Natural killer cell (primary cell): ENCODE data around the gene TENM4. TPM values are rescaled to one million over a fixed set of nuclear protein-coding genes. Genes with fewer than 3 reads are reported as not detected.

ENCODE experiments used
- ATAC-seq, 3 donors: fragments of 150-1000 bp in 2 of 3; fragments of 200-7000 bp in 1 of 3; cut with Tn5 transposase; 1 replicate in 1 of 3; 2 replicates in 2 of 3; pipeline ENCODE4 v1.10.0; 2021; ENCODE audit warnings: mild to moderate bottlenecking in 2 of 3, moderate library complexity in 2 of 3
- DNase-seq, 2 donors: peaks; one replicate each; pipeline versions ENCODE4 v3.0.0 to v3.0.0-alpha.2; 2013 to 2021; ENCODE audit warnings: mixed read lengths in 1 of 2
- H3K27ac ChIP-seq: one replicate; pipeline ENCODE4 v1.5.1; 2013; ENCODE audit warnings: mild to moderate bottlenecking, low read length
- H3K27me3 ChIP-seq: one replicate; pipeline ENCODE4 v1.6.1; 2013; ENCODE audit warnings: low read length; ENCODE audit not compliant: control insufficient read depth, insufficient read depth
- H3K36me3 ChIP-seq: one replicate; pipeline ENCODE4 v1.6.1; 2013; ENCODE audit warnings: low read length; ENCODE audit not compliant: control insufficient read depth, insufficient read depth
- H3K4me1 ChIP-seq: one replicate; pipeline ENCODE4 v1.6.1; 2013; ENCODE audit warnings: low read length; ENCODE audit not compliant: control insufficient read depth, insufficient read depth
- H3K4me3 ChIP-seq: one replicate; pipeline ENCODE4 v1.5.1; 2013; ENCODE audit warnings: low read length
- H3K9me3 ChIP-seq: one replicate; pipeline ENCODE4 v1.6.1; 2013; ENCODE audit warnings: low read length; ENCODE audit not compliant: control insufficient read depth, insufficient read depth
- H3K27ac Mint-ChIP-seq, 2 donors: one replicate each; pipeline ENCODE4 v1.8.0; 2022; ENCODE audit warnings: mild to moderate bottlenecking in 2 of 2, mixed read lengths in 2 of 2, moderate library complexity in 1 of 2
- H3K27me3 Mint-ChIP-seq, 2 donors: one replicate each; pipeline ENCODE4 v1.8.0; 2022; ENCODE audit warnings: low read depth in 2 of 2, mixed read lengths in 2 of 2
- H3K36me3 Mint-ChIP-seq: one replicate; pipeline ENCODE4 v1.8.0; 2022; ENCODE audit warnings: mixed read lengths
- H3K4me1 Mint-ChIP-seq, 2 donors: one replicate each; pipeline ENCODE4 v1.8.0; 2022; ENCODE audit warnings: mixed read lengths in 2 of 2
- H3K4me3 Mint-ChIP-seq: one replicate; pipeline ENCODE4 v1.8.0; 2022; ENCODE audit warnings: mild to moderate bottlenecking, moderate library complexity, mixed read lengths
- H3K9me3 Mint-ChIP-seq, 2 donors: one replicate each; pipeline ENCODE4 v1.8.0; 2022; ENCODE audit warnings: mixed read lengths in 2 of 2
- WGBS: methylation state at CpG from one replicate; pipeline ENCODE4 v1.1.7; 2013; ENCODE audit warnings: missing lambda C conversion rate; ENCODE audit not compliant: insufficient coverage; 5-methylcytosine and 5-hydroxymethylcytosine counted together
- intact Hi-C: fragments of 100-400 bp; cut with micrococcal nuclease; formaldehyde crosslinking; loops from one replicate; pipeline ENCODE4 v1.14.2; 2022
- total RNA-seq, 4 donors: library from RNA; stranded (reverse); fragments of 120-200 nt in 1 of 4; gene quantifications; one replicate each; pipeline versions ENCODE4 v1.2.3 to v1.2.4, GENCODE V29; 2013 to 2022
- TF ChIP-seq, protein P1 (sequence below): fragments of 200-600 bp; IDR thresholded peaks from one replicate; pipeline ENCODE4 v1.8.0; 2022; ENCODE audit warnings: antibody characterized with exemption

TENM4 gene
- total RNA-seq, 3 donors from 2014 or later (not counting 1 experiment from before 2014, with no cell fraction given), result 0.63 to 0.75 TPM; not detected in 1

- ATAC-seq (no peak), DNase-seq (no peak)
- Mint-ChIP-seq H3K36me3 (no peaks in the 10 kb centered on the region), H3K27me3 (no peaks in the 10 kb centered on the region), H3K9me3 (no peaks in the 10 kb centered on the region), H3K4me3 (no peak overlapping the region), H3K27ac (no peak overlapping the region), H3K4me1 (no peaks in the 10 kb centered on the region)
- Histone ChIP-seq H3K27ac (no peak overlapping the region), H3K36me3 (no peaks in the 10 kb centered on the region), H3K27me3 (no peaks in the 10 kb centered on the region), H3K4me1 (no peaks in the 10 kb centered on the region), H3K4me3 (no peak overlapping the region), H3K9me3 (no peaks in the 10 kb centered on the region)
- intact Hi-C loops, result no loop called here
- TF ChIP-seq, protein P1, sequence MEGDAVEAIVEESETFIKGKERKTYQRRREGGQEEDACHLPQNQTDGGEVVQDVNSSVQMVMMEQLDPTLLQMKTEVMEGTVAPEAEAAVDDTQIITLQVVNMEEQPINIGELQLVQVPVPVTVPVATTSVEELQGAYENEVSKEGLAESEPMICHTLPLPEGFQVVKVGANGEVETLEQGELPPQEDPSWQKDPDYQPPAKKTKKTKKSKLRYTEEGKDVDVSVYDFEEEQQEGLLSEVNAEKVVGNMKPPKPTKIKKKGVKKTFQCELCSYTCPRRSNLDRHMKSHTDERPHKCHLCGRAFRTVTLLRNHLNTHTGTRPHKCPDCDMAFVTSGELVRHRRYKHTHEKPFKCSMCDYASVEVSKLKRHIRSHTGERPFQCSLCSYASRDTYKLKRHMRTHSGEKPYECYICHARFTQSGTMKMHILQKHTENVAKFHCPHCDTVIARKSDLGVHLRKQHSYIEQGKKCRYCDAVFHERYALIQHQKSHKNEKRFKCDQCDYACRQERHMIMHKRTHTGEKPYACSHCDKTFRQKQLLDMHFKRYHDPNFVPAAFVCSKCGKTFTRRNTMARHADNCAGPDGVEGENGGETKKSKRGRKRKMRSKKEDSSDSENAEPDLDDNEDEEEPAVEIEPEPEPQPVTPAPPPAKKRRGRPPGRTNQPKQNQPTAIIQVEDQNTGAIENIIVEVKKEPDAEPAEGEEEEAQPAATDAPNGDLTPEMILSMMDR, result no peak
- WGBS, result 96% methylated on average over 3 of the region's 3 CpGs
Measured at GRCh38 chr11:78772186-78772585, 668.6 kb downstream of the TENM4 start.

DNA sequence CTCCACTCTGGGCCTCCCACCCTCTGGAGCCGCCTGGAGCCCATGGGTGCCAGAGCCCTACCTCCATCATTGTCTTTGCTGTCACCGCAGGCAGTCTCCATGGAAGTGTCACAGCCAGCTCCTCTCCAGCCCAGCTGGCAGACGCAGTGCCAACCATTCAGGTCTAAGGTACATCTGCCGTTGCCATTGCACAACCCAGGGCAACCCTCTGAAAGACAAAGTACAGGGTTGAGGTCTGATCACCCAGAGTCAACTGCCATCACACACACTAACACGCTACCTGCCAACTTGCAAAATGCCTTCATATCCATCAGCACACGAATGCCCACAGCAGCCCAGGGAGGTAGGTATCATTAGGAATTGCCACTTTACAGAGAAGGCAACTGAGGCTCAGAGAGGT, 669.9 kb downstream of the TENM4 start:
- intact Hi-C loops, result no loop called here
- H3K27ac Mint-ChIP-seq, result no peak overlapping the region
- no peak for ATAC-seq
- Histone ChIP-seq H3K4me1 (no peaks in the 10 kb centered on the region), H3K36me3 (no peaks in the 10 kb centered on the region), H3K27me3 (no peaks in the 10 kb centered on the region), H3K27ac (no peak overlapping the region), H3K9me3 (no peaks in the 10 kb centered on the region), H3K4me3 (no peak overlapping the region)
- TF ChIP-seq, protein P1, result no peak
- H3K4me1 Mint-ChIP-seq, result no peaks in the 10 kb centered on the region
- H3K4me3 Mint-ChIP-seq, result no peak overlapping the region
- H3K36me3 Mint-ChIP-seq, result no peaks in the 10 kb centered on the region
- no peaks in the 10 kb centered on the region for H3K9me3 Mint-ChIP-seq
- DNase-seq, result no peak
- 86% methylated on average over 6 of the region's 6 CpGs for WGBS
- no peaks in the 10 kb centered on the region for H3K27me3 Mint-ChIP-seq

DNA sequence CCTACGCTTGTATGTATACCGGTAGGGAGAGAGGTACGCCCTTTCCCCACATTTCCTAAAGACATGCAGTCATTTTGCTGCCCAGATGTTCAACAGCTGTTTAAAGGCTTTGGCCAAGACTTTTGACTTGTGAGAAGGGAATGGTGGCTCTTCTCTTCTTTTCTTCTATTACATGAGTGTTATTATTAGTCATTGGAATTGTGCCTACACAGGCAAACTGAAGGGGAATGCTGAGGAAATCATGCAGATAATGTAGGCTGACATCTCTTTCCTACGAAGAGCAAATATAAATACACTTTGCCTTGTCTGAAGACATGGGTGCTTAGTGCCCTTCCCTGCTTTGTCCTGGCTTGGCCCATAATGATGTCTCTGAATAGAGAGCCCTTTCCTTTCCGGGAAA, 671.9 kb downstream of the TENM4 start:
- no peak for ATAC-seq
- Mint-ChIP-seq H3K27ac (no peak overlapping the region), H3K36me3 (no peaks in the 10 kb centered on the region), H3K4me3 (no peak overlapping the region), H3K9me3 (no peaks in the 10 kb centered on the region), H3K4me1 (no peaks in the 10 kb centered on the region), H3K27me3 (peaks cover 0 to 3% of the 10 kb centered on the region in 2 donors)
- no peak overlapping the region for H3K4me3 ChIP-seq
- DNase-seq, result no peak
- no peaks in the 10 kb centered on the region for H3K36me3 ChIP-seq
- WGBS, result 94% methylated on average over 5 of the region's 5 CpGs
- intact Hi-C loops, result no loop called here
- TF ChIP-seq, protein P1, result no peak
- H3K9me3 ChIP-seq, result no peaks in the 10 kb centered on the region
- no peaks in the 10 kb centered on the region for H3K4me1 ChIP-seq
- H3K27ac ChIP-seq, result no peak overlapping the region
- H3K27me3 ChIP-seq, result no peaks in the 10 kb centered on the region

DNA sequence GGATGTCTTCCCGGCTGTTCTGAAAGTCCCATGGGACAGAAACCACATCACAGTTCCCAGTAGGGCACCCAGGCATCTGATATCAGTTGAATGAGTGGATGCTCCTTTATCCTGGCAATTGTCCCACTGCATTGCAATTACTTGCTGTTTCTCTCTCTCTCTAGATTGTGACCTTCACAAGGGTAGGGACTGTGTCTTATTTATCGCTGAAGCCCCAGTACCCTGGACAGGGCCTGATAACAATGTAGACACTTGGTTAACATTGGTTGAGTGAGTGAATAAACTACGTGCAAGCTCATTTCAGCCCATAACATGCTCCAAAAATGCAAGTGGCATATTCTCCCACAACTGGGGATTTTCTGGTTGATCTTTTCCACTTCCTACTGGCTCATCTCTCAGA, 672.5 kb downstream of the TENM4 start:
- 98% methylated on average over 3 of the region's 3 CpGs for WGBS

More for the DNA sequence above, 672.5 kb downstream of the TENM4 start:
- Histone ChIP-seq H3K36me3 (no peaks in the 10 kb centered on the region), H3K4me3 (no peak overlapping the region), H3K4me1 (no peaks in the 10 kb centered on the region), H3K27me3 (no peaks in the 10 kb centered on the region), H3K9me3 (no peaks in the 10 kb centered on the region), H3K27ac (no peak overlapping the region)
- H3K27me3 Mint-ChIP-seq, result peaks cover 0 to 3% of the 10 kb centered on the region in 2 donors
- intact Hi-C loops, result no loop called here
- no peaks in the 10 kb centered on the region for H3K9me3 Mint-ChIP-seq
- no peaks in the 10 kb centered on the region for H3K36me3 Mint-ChIP-seq
- H3K27ac Mint-ChIP-seq, result no peak overlapping the region
- H3K4me3 Mint-ChIP-seq, result no peak overlapping the region
- DNase-seq, result no peak
- ATAC-seq, result no peak
- TF ChIP-seq, protein P1, result no peak
- no peaks in the 10 kb centered on the region for H3K4me1 Mint-ChIP-seq
